ENCODE measurements around the gene KLF9.

DNA sequence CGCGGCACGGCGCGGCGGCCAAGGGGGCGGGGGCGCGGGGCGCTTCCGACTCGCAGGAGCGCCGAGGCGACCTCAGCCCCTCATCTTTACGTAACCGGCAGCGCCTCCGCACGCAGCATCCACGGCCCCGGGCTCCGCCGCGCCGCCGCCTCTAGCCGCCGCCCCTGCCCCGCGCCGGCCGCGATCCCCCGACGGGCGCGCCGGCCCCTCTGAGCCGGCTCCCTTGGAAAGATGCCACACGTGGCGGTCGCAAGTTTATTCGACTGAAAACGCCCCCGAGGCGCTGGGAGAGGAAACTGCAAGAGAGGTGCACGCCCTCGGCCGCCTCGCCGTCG is 1.0 kb downstream of the KLF9 start:
- TF ChIP-seq EP300 (IDR thresholded peaks at IDR 0.05) (no peak), POLR2A (IDR thresholded peaks at IDR 0.05) (no peak), POLR2AphosphoS5 (IDR thresholded peaks at IDR 0.05) (no peak)
- TF ChIP-seq, protein P1, sequence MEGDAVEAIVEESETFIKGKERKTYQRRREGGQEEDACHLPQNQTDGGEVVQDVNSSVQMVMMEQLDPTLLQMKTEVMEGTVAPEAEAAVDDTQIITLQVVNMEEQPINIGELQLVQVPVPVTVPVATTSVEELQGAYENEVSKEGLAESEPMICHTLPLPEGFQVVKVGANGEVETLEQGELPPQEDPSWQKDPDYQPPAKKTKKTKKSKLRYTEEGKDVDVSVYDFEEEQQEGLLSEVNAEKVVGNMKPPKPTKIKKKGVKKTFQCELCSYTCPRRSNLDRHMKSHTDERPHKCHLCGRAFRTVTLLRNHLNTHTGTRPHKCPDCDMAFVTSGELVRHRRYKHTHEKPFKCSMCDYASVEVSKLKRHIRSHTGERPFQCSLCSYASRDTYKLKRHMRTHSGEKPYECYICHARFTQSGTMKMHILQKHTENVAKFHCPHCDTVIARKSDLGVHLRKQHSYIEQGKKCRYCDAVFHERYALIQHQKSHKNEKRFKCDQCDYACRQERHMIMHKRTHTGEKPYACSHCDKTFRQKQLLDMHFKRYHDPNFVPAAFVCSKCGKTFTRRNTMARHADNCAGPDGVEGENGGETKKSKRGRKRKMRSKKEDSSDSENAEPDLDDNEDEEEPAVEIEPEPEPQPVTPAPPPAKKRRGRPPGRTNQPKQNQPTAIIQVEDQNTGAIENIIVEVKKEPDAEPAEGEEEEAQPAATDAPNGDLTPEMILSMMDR (IDR thresholded peaks at IDR 0.05): no peak
